IMR-90 (cell line): ENCODE measurements around the gene FAM168B. TPM values are rescaled to one million over a fixed set of nuclear protein-coding genes. Genes with fewer than 3 reads are reported as not detected.
A peak's percentile ranks its signal among the peaks of the same experiment; 100 is the strongest.

ENCODE experiments used
- ATAC-seq: fragments of 200-7000 bp; cut with Tn5 transposase; 2 replicates; pipeline ENCODE4 v1.9.1; 2020; ENCODE audit warnings: low read depth, mild to moderate bottlenecking, moderate library complexity
- BruUV-seq: library from RNA; stranded (reverse); fragments of 400-500 nt; replicated peaks from 2 replicates; lab custom pipeline; 2021; lab: Mats Ljungman, UMichigan
- CTCF ChIA-PET: fragments of 300-600 bp; formaldehyde crosslinking; extraction: SDS; loops from one replicate; lab custom pipeline; 2021; ENCODE audit warnings: antibody characterized with exemption; lab: Yijun Ruan, JAX
- POLR2A ChIA-PET: fragments of 300-600 bp; sonication (Branson Sonifier 250); formaldehyde crosslinking; loops from one replicate; lab custom pipeline; 2022; ENCODE audit warnings: antibody characterized with exemption; ENCODE audit not compliant: unreplicated experiment; lab: Charles Lee
- DNase-seq: peaks from one replicate; pipeline ENCODE4 v3.0.0; 2013
- H2AFZ ChIP-seq: replicated peaks from 2 replicates; pipeline ENCODE3; 2013; ENCODE audit warnings: low read length, mild to moderate bottlenecking; ENCODE audit not compliant: poor library complexity
- H2AK5ac ChIP-seq: 2 replicates; pipeline ENCODE4 v1.6.1; 2013; ENCODE audit warnings: low read depth, low read length, inconsistent platforms
- H2AK9ac ChIP-seq: replicated peaks from 2 replicates; pipeline ENCODE3; 2013; ENCODE audit warnings: mild to moderate bottlenecking, low read depth, low read length, moderate library complexity; ENCODE audit not compliant: poor library complexity
- H2BK120ac ChIP-seq: 2 replicates; pipeline ENCODE4 v1.6.1; 2013; ENCODE audit warnings: low read depth, low read length, inconsistent platforms
- H2BK15ac ChIP-seq: 3 replicates; pipeline ENCODE4 v1.6.1; 2013; ENCODE audit warnings: low read depth, low read length, inconsistent platforms
- H2BK20ac ChIP-seq: 2 replicates; pipeline ENCODE4 v1.6.1; 2013; ENCODE audit warnings: low read depth, mild to moderate bottlenecking, inconsistent platforms, low read length, moderate library complexity
- H2BK5ac ChIP-seq: 2 replicates; pipeline ENCODE4 v1.6.1; 2013; ENCODE audit warnings: mild to moderate bottlenecking, low read depth, low read length, inconsistent platforms; ENCODE audit not compliant: poor library complexity, severe bottlenecking
- H3K14ac ChIP-seq: replicated peaks from 2 replicates; pipeline ENCODE4 v1.6.1; 2013; ENCODE audit warnings: low read depth, low read length, inconsistent platforms
- H3K18ac ChIP-seq: 2 replicates; pipeline ENCODE4 v1.6.1; 2013; ENCODE audit warnings: low read depth, low read length, control low read depth
- H3K23ac ChIP-seq: 2 replicates; pipeline ENCODE4 v1.6.1; 2013; ENCODE audit warnings: low read depth, low read length, inconsistent platforms
- H3K27ac ChIP-seq: 2 replicates; pipeline ENCODE4 v1.5.1; 2013; ENCODE audit warnings: mild to moderate bottlenecking, control low read depth, low read length; ENCODE audit not compliant: insufficient read depth
- H3K27me3 ChIP-seq: 2 replicates; pipeline ENCODE4 v1.6.1; 2013; ENCODE audit warnings: low read length; ENCODE audit not compliant: control insufficient read depth, insufficient read depth
- H3K36me3 ChIP-seq: 2 replicates; pipeline ENCODE4 v1.6.1; 2013; ENCODE audit warnings: low read length, mixed read lengths; ENCODE audit not compliant: control insufficient read depth, insufficient read depth
- H3K4ac ChIP-seq: 2 replicates; pipeline ENCODE4 v1.6.1; 2013; ENCODE audit warnings: low read depth, low read length, inconsistent platforms
- H3K4me1 ChIP-seq: 2 replicates; pipeline ENCODE4 v1.6.1; 2013; ENCODE audit warnings: low read length, mixed read lengths; ENCODE audit not compliant: control insufficient read depth, insufficient read depth
- H3K4me2 ChIP-seq: 2 replicates; pipeline ENCODE4 v1.6.1; 2013; ENCODE audit warnings: low read depth, mild to moderate bottlenecking, control low read depth, low read length, moderate library complexity
- H3K4me3 ChIP-seq: 2 replicates; pipeline ENCODE4 v1.5.1; 2013; ENCODE audit warnings: low read depth, mild to moderate bottlenecking, control low read depth, low read length, moderate library complexity; ENCODE audit not compliant: insufficient read depth
- H3K56ac ChIP-seq: 2 replicates; pipeline ENCODE4 v1.6.1; 2013; ENCODE audit warnings: low read length, inconsistent platforms; ENCODE audit not compliant: insufficient read depth; ENCODE audit errors: extremely low read depth
- H3K79me1 ChIP-seq, 2 experiments: 2 replicates each; pipeline ENCODE4 v1.6.1; 2013; ENCODE audit warnings: low read length in 2 of 2, inconsistent platforms in 1 of 2, low read depth in 1 of 2
- H3K9ac ChIP-seq: 2 replicates; pipeline ENCODE4 v1.6.1; 2013; ENCODE audit warnings: low read depth, low read length, control low read depth
- H3K9me1 ChIP-seq: 2 replicates; pipeline ENCODE4 v1.6.1; 2013; ENCODE audit warnings: low read length, inconsistent platforms; ENCODE audit not compliant: insufficient read depth
- H3K9me3 ChIP-seq: 2 replicates; pipeline ENCODE4 v1.6.1; 2013; ENCODE audit warnings: low read length; ENCODE audit not compliant: control insufficient read depth, insufficient read depth
- H4K20me1 ChIP-seq: 2 replicates; pipeline ENCODE4 v1.6.1; 2013; ENCODE audit warnings: low read length, inconsistent platforms; ENCODE audit not compliant: insufficient read depth
- H4K5ac ChIP-seq: 2 replicates; pipeline ENCODE4 v1.6.1; 2013; ENCODE audit warnings: mild to moderate bottlenecking, low read depth, low read length, control low read depth
- H4K8ac ChIP-seq, 2 experiments: 2 replicates each; pipeline ENCODE4 v1.6.1; 2013; ENCODE audit warnings: low read depth in 2 of 2, low read length in 2 of 2, control low read depth in 1 of 2, inconsistent platforms in 1 of 2
- H4K91ac ChIP-seq: 2 replicates; pipeline ENCODE4 v1.6.1; 2013; ENCODE audit warnings: low read depth, low read length, inconsistent platforms; ENCODE audit not compliant: insufficient read depth
- BHLHE40 ChIP-seq: fragments of 150-350 bp; IDR thresholded peaks from 2 replicates; pipeline ENCODE4 v1.6.1; 2016; ENCODE audit warnings: mild to moderate bottlenecking, low read depth, low read length
- CEBPB ChIP-seq: IDR thresholded peaks from 2 replicates; pipeline ENCODE4 v1.6.1; 2012; ENCODE audit warnings: low read depth, low read length, improper control_type of control experiment
- CHD1 ChIP-seq: IDR thresholded peaks from 2 replicates; pipeline ENCODE4 v1.6.1; 2012; ENCODE audit warnings: low read depth, low read length, improper control_type of control experiment
- FOS ChIP-seq: fragments of 150-350 bp; IDR thresholded peaks from 2 replicates; pipeline ENCODE4 v1.6.1; 2016; ENCODE audit warnings: low read depth, low read length
- MAFK ChIP-seq: IDR thresholded peaks from 2 replicates; pipeline ENCODE4 v1.6.1; 2012; ENCODE audit warnings: low read depth, low read length, improper control_type of control experiment
- MAZ ChIP-seq: IDR thresholded peaks from 2 replicates; pipeline ENCODE4 v1.6.1; 2012; ENCODE audit warnings: low read depth, mild to moderate bottlenecking, low read length, improper control_type of control experiment, moderate library complexity, borderline replicate concordance
- MXI1 ChIP-seq: IDR thresholded peaks from 2 replicates; pipeline ENCODE4 v1.6.1; 2012; ENCODE audit warnings: low read depth, mild to moderate bottlenecking, low read length, moderate library complexity, borderline replicate concordance
- POLR2A ChIP-seq: IDR thresholded peaks from 2 replicates; pipeline ENCODE4 v1.6.1; 2012; ENCODE audit warnings: mild to moderate bottlenecking, low read depth, low read length
- RAD21 ChIP-seq: IDR thresholded peaks from 2 replicates; pipeline ENCODE4 v1.6.1; 2012; ENCODE audit warnings: low read length, improper control_type of control experiment
- RCOR1 ChIP-seq: IDR thresholded peaks from 2 replicates; pipeline ENCODE4 v1.6.1; 2012; ENCODE audit warnings: mild to moderate bottlenecking, low read length, improper control_type of control experiment; ENCODE audit not compliant: insufficient replicate concordance
- RFX5 ChIP-seq: IDR thresholded peaks from 2 replicates; pipeline ENCODE4 v1.8.0; 2012; ENCODE audit warnings: low read depth, mild to moderate bottlenecking, low read length, moderate library complexity
- SMC3 ChIP-seq: fragments of 150-350 bp; IDR thresholded peaks from 2 replicates; pipeline ENCODE4 v1.6.1; 2016; ENCODE audit warnings: low read depth, mild to moderate bottlenecking, antibody characterized with exemption, low read length, moderate library complexity
- WGBS, 2 experiments: methylation state at CpG; one replicate each; pipeline versions ENCODE4 v1.1.5 to v1.1.7; 2013; ENCODE audit warnings: missing lambda C conversion rate in 2 of 2; ENCODE audit not compliant: insufficient read length in 1 of 2; ENCODE audit errors: extremely low coverage in 2 of 2; 5-methylcytosine and 5-hydroxymethylcytosine counted together
- dilution Hi-C: fragments of 300-500 bp; cut with HindIII; formaldehyde crosslinking; loops from one replicate; pipeline ENCODE4 v1.14.3; 2018; ENCODE audit warnings: low sequenced_read_pairs; ENCODE audit not compliant: unreplicated experiment
- in situ Hi-C: fragments of 300-500 bp; cut with MboI; formaldehyde crosslinking; loops from 3 replicates; pipeline ENCODE4 v1.14.3; 2019; ENCODE audit warnings: low sequenced_read_pairs, inconsistent platforms, mixed read lengths
- intact Hi-C: fragments of 100-400 bp; cut with micrococcal nuclease; formaldehyde crosslinking; loops from 2 replicates; pipeline ENCODE4 v1.10.0; 2022
- polyA plus RNA-seq, 3 experiments: library from polyadenylated mRNA; depleted of rRNA; stranded (reverse); fragments of >200 nt; gene quantifications; 2 replicates each; pipeline ENCODE4 v1.2.3, GENCODE V29; 2012; ENCODE audit warnings: low replicate concordance in 1 of 3
- total RNA-seq: library from RNA; depleted of rRNA; stranded (reverse); fragments of >200 nt; gene quantifications from 2 replicates; pipeline ENCODE4 v1.2.3, GENCODE V29; 2012
- TF ChIP-seq, protein P1 (sequence below): fragments of 150-350 bp; IDR thresholded peaks from 2 replicates; pipeline ENCODE4 v1.6.1; 2016; ENCODE audit warnings: low read depth, mild to moderate bottlenecking, low read length, moderate library complexity, borderline replicate concordance
- TF ChIP-seq, protein P2 (sequence below): fragments of 150-350 bp; IDR thresholded peaks from 2 replicates; pipeline ENCODE4 v1.6.1; 2017; ENCODE audit warnings: mild to moderate bottlenecking, antibody characterized with exemption, low read length, low read depth
- TF ChIP-seq, protein P3 (sequence below): conservative IDR thresholded peaks from 2 replicates; pipeline ENCODE4 v1.5.1; 2012; ENCODE audit warnings: mild to moderate bottlenecking, low read depth, low read length, improper control_type of control experiment

FAM168B gene
- total and polyA plus RNA-seq, 2 of the 4 experiments (the other 2 are of a cell fraction) = 76.4 to 106 TPM

DNA sequence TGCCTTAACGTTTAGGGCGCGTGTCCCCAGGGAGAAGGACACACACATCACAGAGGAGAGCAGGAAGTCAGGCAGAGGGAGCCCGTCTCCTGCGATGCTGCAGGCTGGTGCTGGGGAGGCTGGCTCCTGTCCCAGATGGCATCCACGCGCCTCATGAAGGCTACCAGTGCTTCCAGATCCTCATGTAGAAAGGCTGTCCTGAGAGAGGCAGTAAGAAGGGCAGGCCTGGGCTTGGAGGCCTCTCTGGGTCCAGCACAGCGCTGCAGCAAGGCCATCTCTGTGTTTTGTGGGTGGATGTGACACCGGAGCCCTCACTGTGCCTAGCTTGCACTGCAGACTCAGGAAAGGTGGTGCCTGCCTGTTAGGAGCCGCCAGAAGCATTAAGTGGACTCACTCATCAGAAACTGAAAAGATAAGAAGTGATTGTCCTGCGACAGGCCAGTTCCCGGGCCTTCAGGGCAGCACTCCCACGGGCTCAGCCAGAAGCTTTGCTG, 62.7 kb downstream of the FAM168B start:
- Histone ChIP-seq H3K9me3 (peaks cover 6% of the 10 kb centered on the region; the same call in 1 of the 2 replicates), H3K14ac (no peak overlapping the region), H3K27me3 (peaks cover 2% of the 10 kb centered on the region), H3K4me1 (no peaks in the 10 kb centered on the region), H4K8ac (no peak overlapping the region), H4K5ac (no peak overlapping the region), H3K4me2 (no peak overlapping the region), H2AK9ac (peak overlapping the region; percentile 23), H4K91ac (no peak overlapping the region), H4K20me1 (no peaks in the 10 kb centered on the region), H2AFZ (peak overlapping the region; percentile 65), H3K56ac (no peak overlapping the region), H3K79me1 (no peaks in the 10 kb centered on the region), H2AK5ac (no peak overlapping the region), H2BK120ac (no peak overlapping the region), H3K23ac (no peak overlapping the region), H3K18ac (no peak overlapping the region), H2BK15ac (no peak overlapping the region), H3K36me3 (no peaks in the 10 kb centered on the region), H2BK20ac (no peak overlapping the region), H3K9ac (no peak overlapping the region), H3K27ac (no peak overlapping the region), H2BK5ac (no peak overlapping the region), H3K4ac (no peak overlapping the region), H3K4me3 (no peak overlapping the region), H3K9me1 (no peaks in the 10 kb centered on the region)
- TF ChIP-seq BHLHE40 (no peak), RCOR1 (no peak), CEBPB (no peak), SMC3 (no peak), POLR2A (no peak), MAFK (no peak), FOS (no peak), RAD21 (no peak), RFX5 (no peak), CHD1 (no peak), MXI1 (no peak), MAZ (no peak)
- TF ChIP-seq, protein P1, sequence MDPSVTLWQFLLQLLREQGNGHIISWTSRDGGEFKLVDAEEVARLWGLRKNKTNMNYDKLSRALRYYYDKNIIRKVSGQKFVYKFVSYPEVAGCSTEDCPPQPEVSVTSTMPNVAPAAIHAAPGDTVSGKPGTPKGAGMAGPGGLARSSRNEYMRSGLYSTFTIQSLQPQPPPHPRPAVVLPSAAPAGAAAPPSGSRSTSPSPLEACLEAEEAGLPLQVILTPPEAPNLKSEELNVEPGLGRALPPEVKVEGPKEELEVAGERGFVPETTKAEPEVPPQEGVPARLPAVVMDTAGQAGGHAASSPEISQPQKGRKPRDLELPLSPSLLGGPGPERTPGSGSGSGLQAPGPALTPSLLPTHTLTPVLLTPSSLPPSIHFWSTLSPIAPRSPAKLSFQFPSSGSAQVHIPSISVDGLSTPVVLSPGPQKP = no peak
- TF ChIP-seq, protein P2, sequence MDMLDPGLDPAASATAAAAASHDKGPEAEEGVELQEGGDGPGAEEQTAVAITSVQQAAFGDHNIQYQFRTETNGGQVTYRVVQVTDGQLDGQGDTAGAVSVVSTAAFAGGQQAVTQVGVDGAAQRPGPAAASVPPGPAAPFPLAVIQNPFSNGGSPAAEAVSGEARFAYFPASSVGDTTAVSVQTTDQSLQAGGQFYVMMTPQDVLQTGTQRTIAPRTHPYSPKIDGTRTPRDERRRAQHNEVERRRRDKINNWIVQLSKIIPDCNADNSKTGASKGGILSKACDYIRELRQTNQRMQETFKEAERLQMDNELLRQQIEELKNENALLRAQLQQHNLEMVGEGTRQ = no peak
- TF ChIP-seq, protein P3, sequence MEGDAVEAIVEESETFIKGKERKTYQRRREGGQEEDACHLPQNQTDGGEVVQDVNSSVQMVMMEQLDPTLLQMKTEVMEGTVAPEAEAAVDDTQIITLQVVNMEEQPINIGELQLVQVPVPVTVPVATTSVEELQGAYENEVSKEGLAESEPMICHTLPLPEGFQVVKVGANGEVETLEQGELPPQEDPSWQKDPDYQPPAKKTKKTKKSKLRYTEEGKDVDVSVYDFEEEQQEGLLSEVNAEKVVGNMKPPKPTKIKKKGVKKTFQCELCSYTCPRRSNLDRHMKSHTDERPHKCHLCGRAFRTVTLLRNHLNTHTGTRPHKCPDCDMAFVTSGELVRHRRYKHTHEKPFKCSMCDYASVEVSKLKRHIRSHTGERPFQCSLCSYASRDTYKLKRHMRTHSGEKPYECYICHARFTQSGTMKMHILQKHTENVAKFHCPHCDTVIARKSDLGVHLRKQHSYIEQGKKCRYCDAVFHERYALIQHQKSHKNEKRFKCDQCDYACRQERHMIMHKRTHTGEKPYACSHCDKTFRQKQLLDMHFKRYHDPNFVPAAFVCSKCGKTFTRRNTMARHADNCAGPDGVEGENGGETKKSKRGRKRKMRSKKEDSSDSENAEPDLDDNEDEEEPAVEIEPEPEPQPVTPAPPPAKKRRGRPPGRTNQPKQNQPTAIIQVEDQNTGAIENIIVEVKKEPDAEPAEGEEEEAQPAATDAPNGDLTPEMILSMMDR = no peak
- CTCF ChIA-PET = no interaction called here
- no TSS peak for BruUV-seq
- in situ Hi-C loops (no loop called here), intact Hi-C loops (no loop called here), dilution Hi-C loops (no loop called here)
- POLR2A ChIA-PET = no interaction called here
- ATAC-seq (no peak), DNase-seq (no peak)
- 60% methylated on average over 4 of the region's 13 CpGs; no CpG with 5 or more reads in 1 of the 2 experiments for WGBS, 2 experiments
